Measurements from ENCODE around the gene RAI1.

The RAI1 gene

GRCh38 chr17:17852930-17853329 lies 171.7 kb downstream of the RAI1 start:
- DNase-seq, result peak; percentile 58

GRCh38 chr17:17853811-17854447 lies 172.7 kb downstream of the RAI1 start:
- DNase-seq, result peak; percentile 90

GRCh38 chr17:17855976-17856375 lies 174.7 kb downstream of the RAI1 start:
- DNase-seq, result no peak

GRCh38 chr17:17856386-17856785 lies 175.1 kb downstream of the RAI1 start:
- no peak for DNase-seq

DNA sequence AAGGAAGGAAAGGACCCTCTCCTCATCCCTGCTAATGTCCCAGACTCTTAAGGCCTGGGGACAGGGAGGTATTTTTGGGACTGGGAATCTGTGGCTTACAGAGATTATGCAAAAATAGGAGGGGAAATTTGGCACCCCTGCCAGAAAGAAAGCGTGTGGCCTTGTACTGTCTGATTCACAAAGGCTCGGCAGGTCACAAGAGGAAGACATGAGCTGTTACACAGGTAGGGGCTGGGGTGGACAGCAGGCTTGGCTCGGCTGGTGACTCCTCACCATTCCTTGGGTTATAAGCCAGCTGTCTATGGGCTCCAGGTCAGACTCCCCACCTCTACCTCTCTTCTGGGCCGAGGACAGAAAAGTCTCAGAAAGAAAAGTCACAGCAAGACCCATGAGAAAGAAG lies 176.2 kb downstream of the RAI1 start:
- DNase-seq, result no peak

- DNase-seq, result peak; percentile 79
These were observed 178.9 kb downstream of the RAI1 start for GRCh38 chr17:17859909-17860765.

- DNase-seq, result no peak
These were observed 179.5 kb downstream of the RAI1 start for GRCh38 chr17:17860766-17861107.
